ENCODE data around the gene ZFYVE28. TPM values are rescaled to one million over a fixed set of nuclear protein-coding genes. Genes with fewer than 3 reads are reported as not detected.

The ZFYVE28 gene
- total RNA-seq, 2 donors from 2014 or later = 5.7 to 16.8 TPM

DNA sequence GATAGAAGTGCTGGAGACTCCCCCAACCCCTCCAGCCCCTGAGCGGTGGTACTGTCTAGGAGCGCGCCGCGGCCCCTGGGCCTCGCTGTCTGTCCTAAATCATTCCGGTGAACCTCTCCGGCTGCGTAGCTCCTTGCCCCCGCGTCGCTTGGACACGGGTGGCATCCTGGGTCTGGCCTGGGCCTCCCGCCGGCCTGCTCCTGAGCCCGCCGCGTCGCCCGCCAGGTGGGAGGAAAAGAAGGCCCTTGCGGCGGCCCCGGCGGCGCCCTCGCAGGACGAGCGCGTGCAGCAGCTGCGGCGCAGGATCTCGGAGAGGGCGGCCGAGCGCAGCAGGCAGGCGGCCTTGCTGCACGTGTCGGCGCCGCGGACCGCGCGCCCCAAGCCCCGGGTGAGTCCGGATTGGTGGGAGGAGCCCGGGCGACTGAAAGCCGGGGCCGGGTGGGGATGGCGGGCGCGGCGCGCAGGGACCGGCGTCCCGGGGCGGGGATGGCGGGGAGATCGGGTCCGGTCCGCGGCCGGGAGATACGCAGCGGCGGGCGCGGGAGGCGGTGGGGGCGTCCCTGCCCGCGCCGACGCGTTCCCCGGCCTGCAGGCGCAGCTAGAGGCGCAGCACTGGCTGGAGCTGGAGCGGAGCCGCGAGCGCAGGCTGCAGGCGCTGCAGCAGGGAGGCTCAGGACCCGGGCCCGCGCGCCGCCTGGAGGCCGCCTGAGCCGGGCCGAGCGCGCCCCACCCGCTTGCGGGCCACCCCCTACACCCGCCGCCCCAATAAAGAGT lies 44.0 kb upstream of the ZFYVE28 start:
- TF ChIP-seq POLR2A (IDR thresholded peaks at IDR 0.05) = no peak
- TF ChIP-seq, protein P1, sequence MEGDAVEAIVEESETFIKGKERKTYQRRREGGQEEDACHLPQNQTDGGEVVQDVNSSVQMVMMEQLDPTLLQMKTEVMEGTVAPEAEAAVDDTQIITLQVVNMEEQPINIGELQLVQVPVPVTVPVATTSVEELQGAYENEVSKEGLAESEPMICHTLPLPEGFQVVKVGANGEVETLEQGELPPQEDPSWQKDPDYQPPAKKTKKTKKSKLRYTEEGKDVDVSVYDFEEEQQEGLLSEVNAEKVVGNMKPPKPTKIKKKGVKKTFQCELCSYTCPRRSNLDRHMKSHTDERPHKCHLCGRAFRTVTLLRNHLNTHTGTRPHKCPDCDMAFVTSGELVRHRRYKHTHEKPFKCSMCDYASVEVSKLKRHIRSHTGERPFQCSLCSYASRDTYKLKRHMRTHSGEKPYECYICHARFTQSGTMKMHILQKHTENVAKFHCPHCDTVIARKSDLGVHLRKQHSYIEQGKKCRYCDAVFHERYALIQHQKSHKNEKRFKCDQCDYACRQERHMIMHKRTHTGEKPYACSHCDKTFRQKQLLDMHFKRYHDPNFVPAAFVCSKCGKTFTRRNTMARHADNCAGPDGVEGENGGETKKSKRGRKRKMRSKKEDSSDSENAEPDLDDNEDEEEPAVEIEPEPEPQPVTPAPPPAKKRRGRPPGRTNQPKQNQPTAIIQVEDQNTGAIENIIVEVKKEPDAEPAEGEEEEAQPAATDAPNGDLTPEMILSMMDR (IDR thresholded peaks at IDR 0.05) = peak in 5 of 7 experiments; percentile 11 to 74 (median 64)
- ATAC-seq = peak; percentile 90
- H3K27ac ChIP-seq = peak overlapping the region in 3 of 4 donors; percentile 45 to 55 (median 52)
- peak; percentile 59 to 81 (median 68) for DNase-seq
- no peaks in the 10 kb centered on the region for H3K9me3 ChIP-seq
- no peaks in the 10 kb centered on the region for H3K27me3 ChIP-seq
- 7 to 67% methylated on average over 9 to 96 of the region's 99 CpGs for WGBS, 2 donors
- H3K4me3 ChIP-seq = no peak overlapping the region
- intact Hi-C loops (cut with DNase I) = no loop called here
- no peaks in the 10 kb centered on the region for H3K36me3 ChIP-seq (replicated peaks in 1 of 2; ENCODE audit: insufficient read depth in 1 of 2, low read depth in 2 of 2)
- peaks cover 24% of the 10 kb centered on the region for H3K4me1 ChIP-seq

DNA sequence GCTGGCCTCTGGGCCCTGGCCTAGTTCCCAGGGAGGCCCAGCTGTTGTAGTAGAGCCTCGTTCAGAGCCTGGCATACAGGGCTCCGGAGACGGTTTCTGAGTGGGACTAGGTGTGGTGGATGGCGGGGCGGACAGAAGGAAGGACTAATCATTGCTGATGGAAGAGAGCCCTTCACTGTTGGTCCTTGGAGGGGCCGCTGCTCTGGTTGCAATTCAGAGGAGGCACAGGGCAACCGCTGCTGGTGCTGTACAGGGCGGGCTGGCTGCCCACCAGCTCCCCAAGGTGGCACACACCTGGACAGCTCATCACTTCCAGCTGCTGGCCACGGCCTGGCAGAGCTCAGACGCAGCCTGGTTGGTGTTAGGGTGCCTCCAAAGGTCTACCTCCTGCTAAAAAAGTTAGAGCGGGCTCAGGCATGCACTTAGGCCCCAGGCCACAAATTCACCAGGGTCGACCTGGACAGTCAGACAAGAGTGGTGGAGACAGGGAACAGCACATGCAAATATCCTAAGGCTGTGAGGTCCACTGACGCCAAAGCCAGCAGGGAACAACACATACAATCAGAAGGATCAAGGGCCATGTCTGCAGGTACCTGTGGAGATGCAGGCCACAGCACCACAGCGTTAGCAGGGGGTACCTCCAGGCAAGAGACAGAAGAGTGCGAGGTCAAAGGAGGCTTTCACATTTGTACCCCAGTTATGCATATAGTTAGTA lies 43.0 kb upstream of the ZFYVE28 start:
- Histone ChIP-seq H3K9me3 (no peaks in the 10 kb centered on the region), H3K27me3 (no peaks in the 10 kb centered on the region), H3K4me3 (no peak overlapping the region), H3K36me3 (replicated peaks in 1 of 2; ENCODE audit: insufficient read depth in 1 of 2, low read depth in 2 of 2) (no peaks in the 10 kb centered on the region), H3K4me1 (peaks cover 29% of the 10 kb centered on the region), H3K27ac (no peak overlapping the region)
- no peak for TF ChIP-seq POLR2A (IDR thresholded peaks at IDR 0.05)
- TF ChIP-seq, protein P1 (IDR thresholded peaks at IDR 0.05) = no peak
- ATAC-seq = no peak
- DNase-seq = no peak
- intact Hi-C loops (cut with DNase I) = no loop called here
- WGBS, 2 donors = 83 to 86% methylated on average over 12 of the region's 15 CpGs

DNA sequence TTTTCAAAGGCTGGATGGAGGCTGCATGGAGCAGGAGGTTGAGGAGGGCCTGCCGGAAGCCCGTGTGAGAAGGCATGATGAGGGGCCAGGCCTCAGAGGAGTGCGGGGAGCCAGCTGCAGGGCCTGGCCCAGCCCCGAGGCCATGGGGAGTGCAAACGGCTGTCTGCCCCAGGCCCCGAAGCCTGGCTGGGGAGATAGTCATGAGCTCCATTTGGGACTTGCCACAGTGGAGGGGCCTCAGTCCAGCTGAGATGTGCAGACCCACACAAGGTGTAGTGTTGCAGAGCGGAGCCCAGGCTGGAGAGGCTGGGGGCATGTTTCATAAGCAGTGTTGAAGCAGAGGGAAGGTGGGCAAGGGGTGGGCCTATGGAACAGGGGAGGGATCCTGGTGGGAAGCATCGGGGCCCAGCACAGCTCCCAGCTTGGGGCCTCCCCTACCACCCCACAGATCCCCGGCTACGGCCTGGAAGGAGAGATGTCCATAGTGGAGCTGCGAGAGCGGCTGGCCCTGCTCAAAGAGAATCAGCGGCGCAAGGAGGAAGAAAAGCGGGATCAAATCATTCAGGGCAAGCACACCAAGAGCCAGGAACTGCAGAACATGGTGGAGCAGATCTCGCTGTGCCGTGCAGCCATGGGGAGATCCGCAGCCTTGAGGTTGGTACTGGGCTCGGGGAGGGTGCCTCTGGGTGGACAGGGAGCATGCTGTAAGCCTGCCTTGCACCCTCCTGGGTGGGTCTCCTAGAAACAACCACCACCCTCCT lies 41.3 kb upstream of the ZFYVE28 start:
- no peak overlapping the region for H3K27ac ChIP-seq
- H3K36me3 ChIP-seq (replicated peaks in 1 of 2; ENCODE audit: insufficient read depth in 1 of 2, low read depth in 2 of 2) = no peaks in the 10 kb centered on the region
- H3K27me3 ChIP-seq = no peaks in the 10 kb centered on the region
- DNase-seq = no peak
- peaks cover 29% of the 10 kb centered on the region for H3K4me1 ChIP-seq
- ATAC-seq = no peak
- no peaks in the 10 kb centered on the region for H3K9me3 ChIP-seq
- TF ChIP-seq, protein P1 (IDR thresholded peaks at IDR 0.05) = no peak
- TF ChIP-seq POLR2A (IDR thresholded peaks at IDR 0.05) = no peak
- intact Hi-C loops (cut with DNase I) = no loop called here
- no peak overlapping the region for H3K4me3 ChIP-seq
- 88 to 90% methylated on average over 15 to 19 of the region's 19 CpGs for WGBS, 2 donors

DNA sequence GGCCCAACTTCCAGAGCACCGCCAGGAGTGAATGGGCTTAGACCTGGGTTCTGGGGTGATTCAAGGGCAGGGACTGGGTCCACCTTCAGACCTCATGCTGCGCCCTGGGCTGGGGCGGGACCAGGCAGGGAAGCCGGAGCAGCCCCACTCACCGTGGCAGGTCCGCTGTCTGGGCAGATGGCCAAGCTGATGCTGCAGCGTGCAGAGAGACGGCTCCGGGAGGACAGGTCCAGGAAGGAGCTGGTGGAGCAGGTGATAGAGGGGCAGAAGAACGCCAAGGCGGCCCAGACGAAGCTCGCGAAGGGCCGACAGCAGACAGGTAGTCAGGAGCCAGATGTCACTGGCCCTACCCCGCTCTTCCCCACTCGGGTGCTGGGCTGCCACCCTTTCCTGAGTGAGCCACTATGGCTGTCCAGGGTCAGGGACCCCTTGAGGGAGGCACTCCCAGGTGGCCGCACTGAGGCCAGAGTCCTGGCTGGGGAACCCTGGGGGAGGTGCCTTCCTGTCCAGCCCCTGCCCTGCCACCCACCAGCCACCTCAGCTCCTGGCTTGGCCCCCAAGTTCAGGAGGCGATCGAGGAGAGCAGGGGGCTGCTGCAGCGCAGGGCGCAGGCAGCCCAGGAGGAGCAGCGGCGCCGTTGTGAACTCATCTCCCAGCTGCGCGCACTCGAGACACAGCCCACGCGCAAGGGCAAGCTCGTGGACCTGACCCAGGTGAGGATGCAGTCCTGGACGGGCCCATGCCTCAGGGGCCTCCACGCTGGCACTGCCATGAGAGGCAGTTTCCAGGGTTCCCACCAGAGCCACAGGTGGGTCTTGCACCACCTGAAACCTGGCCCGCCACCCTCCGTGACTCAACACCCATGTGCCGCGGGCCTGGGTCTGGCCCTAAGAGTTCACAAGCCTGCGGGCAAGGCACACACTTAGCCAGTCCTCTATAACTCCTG lies 40.4 kb upstream of the ZFYVE28 start:
- Histone ChIP-seq H3K4me3 (no peak overlapping the region), H3K4me1 (peaks cover 29% of the 10 kb centered on the region), H3K27me3 (no peaks in the 10 kb centered on the region), H3K9me3 (no peaks in the 10 kb centered on the region), H3K27ac (no peak overlapping the region), H3K36me3 (replicated peaks in 1 of 2; ENCODE audit: insufficient read depth in 1 of 2, low read depth in 2 of 2) (no peaks in the 10 kb centered on the region)
- DNase-seq (peak in 1 of 4 donors; percentile 19), ATAC-seq (no peak)
- 57 to 75% methylated on average over 11 to 31 of the region's 38 CpGs for WGBS, 2 donors
- intact Hi-C loops (cut with DNase I) = no loop called here
- TF ChIP-seq, protein P1 (IDR thresholded peaks at IDR 0.05) = no peak
- no peak for TF ChIP-seq POLR2A (IDR thresholded peaks at IDR 0.05)

Data from body of pancreas (tissue), 4 donors.